Neuronal stem cell (in vitro differentiated cells): ENCODE results near the gene FHL3.
A peak's percentile ranks its signal among the peaks of the same experiment; 100 is the strongest.

Source experiments
- DNase-seq: peaks from one replicate; pipeline ENCODE4 v3.0.0-alpha.2; 2013; ENCODE audit warnings: low spot score
- H2AFZ ChIP-seq: one replicate; pipeline ENCODE4 v1.6.1; 2013; ENCODE audit warnings: mild to moderate bottlenecking, low read length, inconsistent platforms
- H2AK5ac ChIP-seq: 2 replicates; pipeline ENCODE4 v1.6.1; 2013; ENCODE audit warnings: low read depth, mild to moderate bottlenecking, inconsistent platforms, low read length, moderate library complexity, mixed read lengths
- H2BK120ac ChIP-seq: 2 replicates; pipeline ENCODE4 v1.6.1; 2013; ENCODE audit warnings: low read depth, mild to moderate bottlenecking, inconsistent platforms, low read length, moderate library complexity, mixed read lengths
- H2BK12ac ChIP-seq: one replicate; pipeline ENCODE4 v1.6.1; 2013; ENCODE audit warnings: low read length, inconsistent platforms
- H2BK15ac ChIP-seq: 2 replicates; pipeline ENCODE4 v1.6.1; 2013; ENCODE audit warnings: mild to moderate bottlenecking, low read length, inconsistent platforms, mixed read lengths
- H2BK5ac ChIP-seq: one replicate; pipeline ENCODE4 v1.6.1; 2013; ENCODE audit warnings: inconsistent platforms, mild to moderate bottlenecking, low read length, moderate library complexity
- H3K14ac ChIP-seq: one replicate; pipeline ENCODE4 v1.6.1; 2013; ENCODE audit warnings: low read length, inconsistent platforms
- H3K18ac ChIP-seq: 2 replicates; pipeline ENCODE4 v1.6.1; 2013; ENCODE audit warnings: low read length, inconsistent platforms
- H3K23ac ChIP-seq: 2 replicates; pipeline ENCODE4 v1.6.1; 2013; ENCODE audit warnings: low read depth, mild to moderate bottlenecking, mixed read lengths, low read length, inconsistent platforms; ENCODE audit not compliant: poor library complexity
- H3K27ac ChIP-seq: replicated peaks from 3 replicates; pipeline ENCODE4 v1.5.1; 2013; ENCODE audit warnings: low read length, inconsistent platforms
- H3K27me3 ChIP-seq, 3 experiments: 2 replicates each; pipeline ENCODE4 v1.6.1; 2013; ENCODE audit warnings: low read length in 3 of 3, mild to moderate bottlenecking in 2 of 3, inconsistent platforms in 1 of 3, low read depth in 1 of 3, mixed read lengths in 1 of 3, moderate library complexity in 1 of 3; ENCODE audit not compliant: control insufficient read depth in 3 of 3, insufficient read depth in 3 of 3
- H3K36me3 ChIP-seq, 2 donors: replicated peaks in 1 of 2; 2 replicates each; pipeline ENCODE4 v1.6.1; 2013; ENCODE audit warnings: low read length in 2 of 2; ENCODE audit not compliant: control insufficient read depth in 2 of 2, insufficient read depth in 2 of 2
- H3K4ac ChIP-seq: 2 replicates; pipeline ENCODE4 v1.6.1; 2013; ENCODE audit warnings: inconsistent platforms, mild to moderate bottlenecking, low read length, moderate library complexity
- H3K4me1 ChIP-seq, 2 donors: 1 replicate in 1 of 2; 2 replicates in 1 of 2; pipeline ENCODE4 v1.6.1; 2013; ENCODE audit warnings: low read length in 2 of 2, low read depth in 1 of 2; ENCODE audit not compliant: control insufficient read depth in 2 of 2, insufficient read depth in 1 of 2
- H3K4me2 ChIP-seq: one replicate; pipeline ENCODE4 v1.6.1; 2013; ENCODE audit warnings: mild to moderate bottlenecking, low read length, inconsistent platforms; ENCODE audit not compliant: insufficient read depth, poor library complexity, severe bottlenecking
- H3K4me3 ChIP-seq, 2 donors: 2 replicates each; pipeline ENCODE4 v1.5.1; 2013; ENCODE audit warnings: low read length in 2 of 2, mild to moderate bottlenecking in 2 of 2, inconsistent platforms in 1 of 2, moderate library complexity in 1 of 2
- H3K79me1 ChIP-seq: one replicate; pipeline ENCODE4 v1.6.1; 2013; ENCODE audit warnings: low read depth, mild to moderate bottlenecking, inconsistent platforms, low read length, moderate library complexity
- H3K9ac ChIP-seq: one replicate; pipeline ENCODE4 v1.6.1; 2013; ENCODE audit warnings: mild to moderate bottlenecking, low read depth, low read length, inconsistent platforms; ENCODE audit not compliant: poor library complexity
- H3K9me3 ChIP-seq, 2 donors: replicated peaks in 1 of 2; 2 replicates each; pipeline versions ENCODE3 to v1.6.1; 2013; ENCODE audit warnings: low read length in 2 of 2, mild to moderate bottlenecking in 2 of 2, inconsistent platforms in 1 of 2, low read depth in 1 of 2, mixed read lengths in 1 of 2, moderate library complexity in 1 of 2; ENCODE audit not compliant: control insufficient read depth in 2 of 2, insufficient read depth in 1 of 2
- H4K8ac ChIP-seq: one replicate; pipeline ENCODE4 v1.6.1; 2013; ENCODE audit warnings: low read depth, mild to moderate bottlenecking, inconsistent platforms, low read length, moderate library complexity
- H4K91ac ChIP-seq: one replicate; pipeline ENCODE4 v1.6.1; 2013; ENCODE audit warnings: low read length, low read depth, mild to moderate bottlenecking, inconsistent platforms; ENCODE audit not compliant: poor library complexity
- WGBS, 2 donors: extraction: QIAGEN DNeasy Blood & Tissue Kit; methylation state at CpG; one replicate each; pipeline ENCODE4 v1.1.7; 2013; ENCODE audit warnings: missing lambda C conversion rate in 2 of 2, mixed read lengths in 1 of 2; ENCODE audit not compliant: insufficient read length in 2 of 2, insufficient replicate concordance in 1 of 2; ENCODE audit errors: extremely low coverage in 2 of 2; 5-methylcytosine and 5-hydroxymethylcytosine counted together

FHL3 gene

GRCh38 chr1:38004284-38005108 is 818 bp downstream of the FHL3 start:
- Histone ChIP-seq H3K4me1 (peaks cover 43 to 50% of the 10 kb centered on the region in 2 donors), H2AK5ac (no peak overlapping the region), H3K4ac (no peak overlapping the region), H3K18ac (peak overlapping the region; percentile 81), H3K79me1 (peaks cover 5% of the 10 kb centered on the region), H3K23ac (no peak overlapping the region), H4K91ac (no peak overlapping the region), H3K9me3 (no peaks in the 10 kb centered on the region), H3K4me3 (peak overlapping the region; percentile 65 to 83), H2BK15ac (no peak overlapping the region), H2BK5ac (no peak overlapping the region), H3K4me2 (peak overlapping the region; percentile 64), H4K8ac (no peak overlapping the region), H2BK120ac (no peak overlapping the region), H2AFZ (peak overlapping the region; percentile 75), H3K27ac (no peak overlapping the region), H2BK12ac (no peak overlapping the region), H3K9ac (peak overlapping the region; percentile 65), H3K36me3 (no peaks in the 10 kb centered on the region), H3K27me3 (no peaks in the 10 kb centered on the region), H3K14ac (no peak overlapping the region)
- no CpG with 5 or more reads among the region's 26 CpGs for WGBS, 2 donors
- DNase-seq = no peak

GRCh38 chr1:38003261-38004250 is 1.8 kb downstream of the FHL3 start:
- no peak overlapping the region for H3K23ac ChIP-seq
- H3K18ac ChIP-seq = peak overlapping the region; percentile 15
- no peak overlapping the region for H3K9ac ChIP-seq
- no peak overlapping the region for H2AK5ac ChIP-seq
- H2AFZ ChIP-seq = no peak overlapping the region
- WGBS, 2 donors = no CpG with 5 or more reads among the region's 8 CpGs
- no peak overlapping the region for H2BK12ac ChIP-seq
- peaks cover 40 to 53% of the 10 kb centered on the region in 2 donors for H3K4me1 ChIP-seq
- no peak overlapping the region for H4K8ac ChIP-seq
- no peak overlapping the region for H3K14ac ChIP-seq
- H3K9me3 ChIP-seq = no peaks in the 10 kb centered on the region
- peak overlapping the region; percentile 32 to 65 for H3K4me3 ChIP-seq
- H3K27ac ChIP-seq = no peak overlapping the region
- no peak overlapping the region for H2BK15ac ChIP-seq
- H3K36me3 ChIP-seq = peaks cover 4 to 6% of the 10 kb centered on the region in 2 donors
- peaks cover 5% of the 10 kb centered on the region for H3K79me1 ChIP-seq
- H3K4ac ChIP-seq = no peak overlapping the region
- H3K4me2 ChIP-seq = peak overlapping the region; percentile 64
- no peak overlapping the region for H4K91ac ChIP-seq
- no peak overlapping the region for H2BK5ac ChIP-seq
- no peak overlapping the region for H2BK120ac ChIP-seq
- DNase-seq = no peak
- no peaks in the 10 kb centered on the region for H3K27me3 ChIP-seq

- no peaks in the 10 kb centered on the region for H3K27me3 ChIP-seq
- H4K91ac ChIP-seq = peak overlapping the region; percentile 98
- H3K14ac ChIP-seq = no peak overlapping the region
- DNase-seq = no peak
- H4K8ac ChIP-seq = peak overlapping the region; percentile 79
- H3K36me3 ChIP-seq = peaks cover 15 to 25% of the 10 kb centered on the region in 2 donors
- H2BK120ac ChIP-seq = peak overlapping the region; percentile 82
- peak overlapping the region; percentile 70 for H2AFZ ChIP-seq
- peak overlapping the region; percentile 97 for H2BK15ac ChIP-seq
- H3K9me3 ChIP-seq = no peaks in the 10 kb centered on the region
- H3K79me1 ChIP-seq = peaks cover 5% of the 10 kb centered on the region
- H2BK5ac ChIP-seq = peak overlapping the region; percentile 83
- peak overlapping the region; percentile 94 for H3K18ac ChIP-seq
- no peak overlapping the region for H3K4ac ChIP-seq
- peak overlapping the region; percentile 98 for H2AK5ac ChIP-seq
- peak overlapping the region; percentile 63 for H3K9ac ChIP-seq
- H2BK12ac ChIP-seq = peak overlapping the region; percentile 63
- peaks cover 39 to 46% of the 10 kb centered on the region in 2 donors for H3K4me1 ChIP-seq
- peak overlapping the region; percentile 77 for H3K27ac ChIP-seq
- H3K23ac ChIP-seq = no peak overlapping the region
- peak overlapping the region; percentile 28 for H3K4me2 ChIP-seq
- peak overlapping the region in 1 of 2 donors; percentile 2 for H3K4me3 ChIP-seq
- no CpG with 5 or more reads among the region's 13 CpGs for WGBS, 2 donors
These were observed 4.5 kb downstream of the FHL3 start for GRCh38 chr1:38000529-38001455.
